H4 (cell line): ENCODE results near the gene GREB1. TPM values are rescaled to one million over a fixed set of nuclear protein-coding genes. Genes with fewer than 3 reads are reported as not detected.
A peak's percentile ranks its signal among the peaks of the same experiment; 100 is the strongest.

Experiments used
- DNase-seq: peaks from one replicate; pipeline ENCODE4 v3.0.0-alpha.2; 2015; ENCODE audit warnings: low spot score
- total RNA-seq: library from RNA; depleted of rRNA; stranded (reverse); fragments of >200 nt; shearing (Covaris generic); gene quantifications from 2 replicates; pipeline ENCODE4 v1.2.3, GENCODE V29; 2014

The GREB1 gene
- total RNA-seq, 1 experiment from 2014 or later = 6.6 TPM

DNA sequence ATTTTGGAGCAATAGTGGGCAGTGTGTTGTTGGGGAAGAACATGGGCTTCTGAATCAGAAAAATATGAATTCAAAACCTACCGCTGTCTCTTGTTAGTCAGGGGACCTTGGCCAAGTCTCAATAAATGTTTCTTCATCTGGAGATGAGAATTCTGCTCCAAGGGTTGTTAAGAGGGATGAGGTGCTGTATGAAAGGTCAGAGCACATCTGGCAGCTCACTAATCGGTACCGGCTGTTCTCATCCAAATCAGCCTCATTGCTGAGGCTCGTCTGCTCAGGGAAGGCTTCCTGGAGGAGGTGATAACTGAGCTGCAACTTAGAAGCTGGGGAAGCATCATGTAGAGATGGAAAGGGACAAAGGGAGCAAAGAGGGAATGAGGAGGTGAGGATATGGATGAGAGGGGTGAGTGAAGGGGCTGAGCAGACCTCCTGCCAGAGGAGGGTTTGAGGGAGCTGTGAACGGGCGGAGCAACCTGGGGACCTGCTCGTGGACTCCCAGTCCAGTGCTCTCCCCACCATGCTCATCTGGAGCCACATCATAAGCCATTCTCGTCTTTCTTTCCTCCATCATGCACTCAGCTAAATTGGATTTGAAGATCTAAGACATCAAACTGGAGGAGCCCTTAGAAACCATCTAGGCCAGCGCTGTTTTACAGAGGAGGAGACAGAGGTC, 47.4 kb downstream of the GREB1 start:
- no peak for DNase-seq

DNA sequence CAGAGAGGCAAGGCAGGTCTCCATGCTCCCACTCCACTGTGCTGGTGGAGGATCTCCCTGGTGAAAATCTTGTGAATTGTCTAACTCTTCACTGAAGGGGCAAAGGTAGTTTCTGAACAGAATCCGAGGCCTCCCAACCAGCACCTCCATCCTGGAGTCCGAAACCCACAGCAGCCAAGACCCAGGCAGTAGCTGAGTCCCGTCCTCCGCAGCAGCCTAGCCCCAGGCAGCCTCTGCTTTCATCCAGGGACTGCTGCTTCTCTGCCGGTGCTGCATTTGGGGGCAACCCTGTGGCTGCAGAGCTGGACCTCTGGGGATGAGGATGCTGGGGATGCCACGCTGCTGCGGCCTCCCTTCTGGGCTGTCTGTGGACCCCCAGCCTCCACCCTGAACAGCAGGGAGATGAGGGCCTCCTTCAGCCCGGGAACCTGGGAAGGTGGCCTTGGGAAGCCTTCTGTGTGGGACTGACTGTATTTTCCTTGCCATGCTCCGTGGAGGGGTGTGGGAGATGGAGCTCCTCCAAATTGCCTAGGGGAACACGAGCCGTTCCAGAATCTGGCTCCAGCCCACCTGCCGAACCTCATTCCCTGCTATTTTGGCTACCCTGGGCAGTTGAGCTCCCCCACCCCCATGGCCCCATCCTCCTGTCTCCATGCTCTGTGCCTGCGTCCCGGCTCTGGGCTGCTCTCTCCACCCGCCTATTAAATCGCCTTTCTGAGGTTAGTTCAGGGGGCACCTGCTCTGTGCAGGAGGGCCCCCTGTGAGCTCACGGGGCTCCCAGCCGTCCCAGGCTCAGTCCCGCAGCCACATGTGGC, 48.2 kb downstream of the GREB1 start:
- no peak for DNase-seq

DNA sequence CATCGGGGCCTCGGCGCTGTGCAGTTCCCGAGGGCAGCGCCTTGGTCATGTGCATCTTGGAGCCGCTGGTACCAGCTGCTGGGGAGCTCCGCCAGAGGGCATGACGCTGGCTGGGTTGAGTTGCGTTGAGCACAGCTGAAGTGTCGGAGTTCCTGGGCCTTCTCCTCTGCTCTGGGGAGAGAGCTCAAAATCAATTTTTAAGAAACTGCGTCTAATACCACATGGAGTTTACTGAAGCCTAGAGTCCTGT, 48.7 kb downstream of the GREB1 start:
- no peak for DNase-seq

DNA sequence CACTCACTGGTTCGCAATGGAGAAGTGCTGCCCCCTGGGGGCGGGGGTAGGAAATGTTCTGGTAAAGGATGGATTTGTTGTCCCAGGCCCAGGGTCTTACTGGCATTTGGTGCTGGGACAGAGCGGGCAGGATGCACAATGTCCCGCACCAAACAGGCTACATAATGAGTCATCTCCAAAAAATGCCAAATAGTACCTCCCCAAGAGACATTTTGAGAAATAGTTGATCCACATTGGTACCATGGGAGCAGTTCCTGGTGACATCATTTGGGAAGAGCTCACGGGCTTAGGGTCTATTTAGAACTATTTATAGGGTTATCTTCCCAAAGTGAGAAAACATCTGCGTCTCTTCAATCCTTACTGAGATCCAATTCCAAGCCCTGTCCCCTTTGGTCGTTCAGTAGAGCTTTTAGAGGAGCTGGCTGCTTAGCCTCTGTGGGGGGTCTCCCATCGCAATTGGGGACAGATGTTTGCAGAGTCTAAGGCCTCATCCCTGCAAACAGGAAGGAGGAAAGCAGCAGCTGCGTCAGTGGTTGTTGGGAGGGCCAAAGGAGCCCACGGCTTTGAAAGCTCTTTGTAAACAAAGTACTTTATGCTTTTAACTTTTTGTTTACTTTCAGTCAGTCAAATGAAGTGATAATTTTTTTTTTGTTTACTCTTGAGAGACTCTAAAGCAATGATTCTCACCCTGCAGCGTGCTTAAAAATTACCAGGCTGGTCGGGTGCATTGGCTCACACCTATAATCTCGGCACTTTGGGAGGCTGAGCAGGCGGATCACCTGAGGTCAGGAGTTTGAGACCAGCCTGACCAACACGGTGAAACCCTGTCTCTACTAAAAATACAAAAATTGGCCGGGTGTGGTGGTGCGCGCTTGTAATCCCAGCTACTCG, 49.3 kb downstream of the GREB1 start:
- peak; percentile 40 for DNase-seq

DNA sequence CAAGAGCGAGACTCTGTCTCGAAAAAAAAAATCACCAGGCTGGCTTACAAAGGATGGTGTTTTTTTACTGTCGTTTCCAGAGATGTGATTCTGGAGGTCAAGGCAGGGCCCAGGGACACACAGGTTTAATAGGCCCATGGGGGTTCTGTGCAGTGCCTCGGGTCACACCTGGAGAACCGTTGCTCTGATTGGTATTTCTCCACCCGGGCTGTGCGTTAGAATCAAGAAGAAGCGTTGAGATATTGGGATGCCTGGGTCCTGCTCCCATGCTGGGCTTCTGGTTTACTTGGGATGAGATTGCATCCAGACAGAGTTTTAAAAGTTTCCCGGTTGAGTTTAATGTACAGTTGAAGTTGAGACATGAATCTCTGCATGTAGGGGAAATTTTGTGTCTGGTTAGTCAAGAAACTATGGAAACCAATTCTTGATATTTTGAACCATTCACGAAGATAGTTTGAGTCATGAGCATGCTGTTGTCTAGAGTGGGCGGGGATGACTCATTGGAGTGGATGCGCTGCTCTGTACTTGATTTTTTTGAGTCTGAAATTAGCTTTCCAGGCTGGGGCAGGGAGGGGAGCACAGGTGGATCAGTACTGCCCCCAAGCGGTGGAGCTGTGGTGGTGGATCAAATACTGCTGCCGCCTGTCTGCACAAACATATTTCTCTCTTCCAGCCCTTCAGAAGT, 50.1 kb downstream of the GREB1 start:
- peak; percentile 83 for DNase-seq

DNA sequence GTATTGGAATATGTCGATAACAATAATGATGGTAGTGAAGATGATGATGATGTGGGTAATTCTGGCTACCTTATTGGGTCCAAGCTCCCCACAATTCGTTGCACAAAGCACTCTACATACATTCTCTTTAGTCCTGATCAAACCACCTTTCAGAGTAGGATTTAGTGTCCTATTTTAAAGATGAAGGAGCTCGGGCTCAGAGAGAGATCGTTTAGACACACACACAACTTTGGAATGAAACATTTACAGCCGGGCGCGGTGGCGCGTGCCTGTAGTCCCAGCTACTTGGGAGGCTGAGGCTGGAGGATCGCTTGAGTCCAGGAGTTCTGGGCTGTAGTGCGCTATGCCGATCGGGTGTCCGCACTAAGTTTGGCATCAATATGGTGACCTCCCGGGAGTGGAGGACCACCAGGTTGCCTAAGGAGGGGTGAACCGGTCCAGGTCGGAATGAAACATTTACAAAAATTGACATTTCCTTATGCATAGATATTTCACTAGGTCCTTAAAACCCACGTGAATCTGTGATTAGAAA, 50.7 kb downstream of the GREB1 start:
- DNase-seq = no peak

DNA sequence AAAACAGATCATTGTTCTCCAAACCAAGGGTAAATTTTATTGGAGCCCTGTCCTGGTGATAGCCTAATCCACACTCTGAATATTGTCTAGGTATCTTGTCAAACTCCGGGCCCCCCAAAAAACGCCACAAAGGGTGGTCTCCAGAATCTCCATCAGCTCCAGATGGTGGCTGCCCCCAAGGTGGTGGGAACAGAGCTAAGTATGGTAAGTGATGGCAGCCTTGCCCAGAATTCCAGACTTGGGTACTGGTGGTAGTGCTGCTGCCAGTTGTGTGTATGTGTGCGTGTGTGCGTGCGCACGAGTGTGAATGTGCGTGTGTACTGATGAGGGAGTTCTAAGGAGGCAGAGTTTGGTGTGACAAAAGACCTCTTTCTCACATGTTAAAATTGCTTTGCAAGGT, 51.2 kb downstream of the GREB1 start:
- DNase-seq = no peak

DNA sequence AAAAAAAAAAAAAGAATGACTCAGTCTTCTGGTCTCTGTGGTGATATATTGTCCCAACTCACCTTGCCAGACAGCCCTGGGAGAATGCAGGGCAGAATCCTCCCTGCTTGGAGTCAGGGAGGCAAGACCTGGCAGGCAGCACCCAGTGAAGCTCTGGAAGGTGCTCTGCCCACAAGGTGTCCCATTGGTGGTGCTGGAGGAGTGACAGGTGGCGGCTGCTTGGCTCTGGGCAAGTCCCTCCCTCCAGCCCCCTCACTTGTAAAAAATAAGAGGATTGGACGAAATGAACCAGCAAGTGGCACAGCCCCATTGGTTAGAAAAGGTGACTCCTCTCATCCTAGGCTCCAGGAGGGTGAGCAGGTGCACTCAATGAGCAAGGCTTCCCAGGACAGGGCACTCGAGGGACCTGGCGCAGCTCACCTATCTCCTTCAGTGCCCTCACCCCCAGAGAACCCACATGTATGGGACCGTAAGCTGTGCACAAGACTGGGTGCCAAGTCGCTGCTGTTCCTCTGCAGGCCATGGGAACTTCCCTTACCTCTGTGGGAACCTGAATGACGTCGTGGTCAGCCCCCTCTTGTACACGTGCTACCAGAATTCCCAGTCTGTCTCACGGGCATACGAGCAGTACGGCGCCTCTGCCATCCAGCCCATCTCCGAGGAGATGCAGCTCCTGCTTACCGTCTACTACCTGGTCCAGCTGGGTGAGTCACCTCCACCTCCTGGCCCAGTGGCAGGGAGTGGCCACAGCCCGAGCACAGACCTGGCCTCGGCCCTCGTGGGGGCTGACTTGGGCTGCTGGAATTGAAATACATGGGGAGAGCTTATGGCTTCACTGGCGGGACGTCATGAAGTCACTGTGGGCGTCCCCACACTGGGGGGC, 54.6 kb downstream of the GREB1 start:
- no peak for DNase-seq

DNA sequence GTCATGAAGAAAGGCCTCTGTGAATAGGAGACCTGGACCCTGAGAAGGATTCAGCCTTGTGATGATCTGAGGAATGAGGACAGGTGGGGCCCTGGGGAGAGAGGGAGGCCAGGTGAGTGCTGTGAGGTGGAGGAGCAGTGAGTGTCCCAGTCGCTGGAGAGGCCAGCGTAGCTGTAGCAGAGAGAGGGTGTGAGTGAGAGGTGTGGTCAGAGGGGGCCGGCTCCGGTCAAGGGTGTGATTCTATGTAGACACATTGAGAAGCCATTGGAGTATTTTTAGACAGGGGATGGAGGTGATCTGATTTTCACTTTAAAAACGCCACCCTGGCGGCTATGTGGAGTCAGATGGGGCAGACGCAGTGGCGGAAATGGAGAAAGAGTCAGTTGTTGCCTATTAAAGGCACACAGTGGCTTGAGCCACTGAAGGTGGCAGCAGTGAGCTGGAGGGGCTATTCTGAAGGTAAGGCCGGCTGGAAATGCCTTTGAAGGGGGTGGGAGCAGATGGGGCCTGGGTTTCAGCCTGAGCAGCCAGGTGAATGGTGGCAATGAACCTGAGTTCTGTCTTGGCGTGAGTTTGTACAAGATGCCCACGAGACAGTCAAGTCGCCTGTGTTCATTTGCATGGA, 55.6 kb downstream of the GREB1 start:
- no peak for DNase-seq

DNA sequence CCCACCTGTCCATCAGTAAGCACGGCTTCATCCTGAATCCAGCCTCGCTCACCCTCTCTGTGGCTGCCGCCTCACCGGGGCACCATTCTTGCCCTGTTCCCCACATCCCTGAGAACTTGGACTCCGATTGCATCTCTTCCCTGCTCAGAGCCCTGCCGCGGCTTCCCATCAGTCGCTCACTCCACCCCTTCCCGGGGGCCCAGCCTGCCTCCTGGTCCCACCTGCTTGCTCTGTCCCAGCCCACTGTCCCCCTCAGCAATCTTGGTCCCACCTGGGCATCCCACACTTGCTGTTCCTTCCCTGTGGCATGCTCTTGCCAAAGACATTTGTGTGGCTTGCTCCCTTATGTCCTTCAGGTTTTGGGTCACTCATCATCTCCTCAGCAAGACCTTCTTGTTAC, 56.3 kb downstream of the GREB1 start:
- no peak for DNase-seq

DNA sequence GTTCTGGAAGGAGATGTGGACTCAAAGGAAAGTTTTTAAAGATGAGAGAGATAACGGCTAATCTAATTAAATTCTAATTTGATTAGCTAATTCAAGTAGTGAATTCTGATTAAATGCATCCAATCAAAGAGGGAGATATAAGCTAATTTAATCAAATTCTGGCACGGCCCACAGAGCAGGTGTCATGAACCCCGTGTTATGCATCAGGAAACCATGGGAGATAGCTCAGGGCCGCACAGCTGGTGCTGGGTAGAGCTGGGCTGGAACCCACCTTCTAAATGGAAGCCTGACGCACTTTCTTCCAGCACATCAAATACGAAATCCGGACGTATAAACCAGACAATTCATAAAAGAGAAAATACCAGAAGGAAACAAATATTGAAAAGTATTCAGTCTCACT, 57.2 kb downstream of the GREB1 start:
- no peak for DNase-seq

DNA sequence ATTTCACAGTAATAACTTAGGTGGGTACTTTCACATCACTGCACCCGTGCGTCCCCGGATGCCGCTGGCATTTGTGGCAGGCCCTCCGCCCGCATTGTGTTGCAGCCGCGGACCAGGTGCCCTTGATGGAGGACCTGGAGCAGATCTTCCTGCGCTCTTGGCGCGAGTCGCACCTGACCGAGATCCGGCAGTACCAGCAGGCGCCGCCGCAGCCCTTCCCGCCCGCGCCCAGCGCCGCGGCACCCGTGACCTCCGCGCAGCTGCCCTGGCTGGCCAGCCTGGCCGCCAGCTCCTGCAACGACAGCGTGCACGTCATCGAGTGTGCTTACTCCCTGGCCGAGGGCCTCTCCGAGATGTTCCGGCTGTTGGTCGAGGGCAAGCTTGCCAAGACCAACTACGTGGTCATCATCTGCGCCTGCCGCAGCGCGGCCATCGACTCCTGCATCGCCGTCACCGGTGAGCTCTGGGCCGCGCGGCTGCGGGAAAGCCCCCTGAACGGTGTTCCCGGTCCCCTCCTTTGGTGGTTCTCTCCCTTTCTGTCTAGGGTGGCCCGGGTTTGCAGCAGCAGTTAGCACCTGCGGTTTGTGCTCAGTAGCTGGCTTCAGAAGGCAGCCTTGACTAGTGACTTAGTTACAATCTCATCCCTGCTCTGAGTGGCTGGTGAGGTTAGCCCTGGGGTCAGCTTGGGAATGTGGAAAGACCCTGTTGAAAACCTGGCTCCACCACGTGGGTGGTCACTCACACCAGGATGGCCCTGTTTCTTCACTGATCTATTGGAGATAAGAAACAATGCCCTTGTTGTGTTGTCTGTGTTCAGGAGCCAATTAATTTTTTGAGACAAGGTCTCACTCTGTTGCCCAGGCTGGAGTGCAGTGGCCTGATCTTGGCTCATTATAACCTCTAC, 59.1 kb downstream of the GREB1 start:
- DNase-seq = no peak

DNA sequence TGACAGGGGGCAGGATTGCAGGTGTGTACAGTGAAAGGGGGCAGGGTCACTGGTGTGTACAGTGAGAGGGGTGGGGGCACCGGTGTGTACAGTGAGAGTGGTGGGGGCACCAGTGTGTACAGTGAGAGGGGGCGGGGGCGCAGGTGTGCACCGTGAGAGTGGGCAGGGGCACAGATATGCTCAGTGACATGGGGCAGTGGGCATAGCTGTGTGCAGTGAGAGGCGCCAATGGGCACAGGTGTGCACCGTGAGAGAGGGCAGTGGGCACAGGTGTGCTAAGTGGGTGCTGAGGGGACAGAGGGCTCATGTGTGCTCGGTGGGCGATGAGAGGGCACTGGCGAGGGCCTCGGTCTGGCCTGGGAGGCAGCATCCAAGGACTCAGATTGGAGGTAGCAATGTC, 63.0 kb downstream of the GREB1 start:
- no peak for DNase-seq

DNA sequence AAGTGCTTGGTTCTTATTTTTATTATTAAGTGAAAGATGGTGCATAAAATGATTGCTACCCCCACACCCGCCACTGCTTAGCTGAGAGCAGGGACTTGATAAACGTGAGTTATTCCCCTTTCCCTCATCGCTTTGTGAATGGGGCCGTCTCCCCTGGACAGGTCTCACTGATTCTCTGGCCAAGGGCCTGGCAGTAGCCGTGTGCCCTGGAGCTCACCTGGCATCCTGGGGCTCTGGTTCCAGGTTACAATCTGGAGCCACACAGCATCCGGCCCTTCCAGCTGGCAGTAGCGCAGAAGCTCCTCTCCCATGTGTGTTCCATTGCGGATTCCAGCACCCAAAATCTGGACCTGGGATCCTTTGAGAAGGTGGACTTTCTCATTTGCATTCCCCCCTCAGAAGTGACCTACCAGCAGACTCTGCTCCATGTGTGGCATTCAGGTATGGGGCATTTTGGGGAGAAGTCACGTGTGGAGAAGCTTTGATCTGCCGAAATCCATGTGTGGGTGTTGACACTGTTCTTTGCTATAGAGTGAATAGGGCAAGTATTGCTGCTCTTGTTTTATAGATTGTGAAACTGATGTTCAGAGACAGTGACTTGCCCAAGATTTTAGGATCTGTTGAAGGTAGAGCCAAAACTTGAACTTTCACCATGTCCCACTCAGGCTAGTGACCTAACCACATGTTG, 63.8 kb downstream of the GREB1 start:
- DNase-seq = no peak

DNA sequence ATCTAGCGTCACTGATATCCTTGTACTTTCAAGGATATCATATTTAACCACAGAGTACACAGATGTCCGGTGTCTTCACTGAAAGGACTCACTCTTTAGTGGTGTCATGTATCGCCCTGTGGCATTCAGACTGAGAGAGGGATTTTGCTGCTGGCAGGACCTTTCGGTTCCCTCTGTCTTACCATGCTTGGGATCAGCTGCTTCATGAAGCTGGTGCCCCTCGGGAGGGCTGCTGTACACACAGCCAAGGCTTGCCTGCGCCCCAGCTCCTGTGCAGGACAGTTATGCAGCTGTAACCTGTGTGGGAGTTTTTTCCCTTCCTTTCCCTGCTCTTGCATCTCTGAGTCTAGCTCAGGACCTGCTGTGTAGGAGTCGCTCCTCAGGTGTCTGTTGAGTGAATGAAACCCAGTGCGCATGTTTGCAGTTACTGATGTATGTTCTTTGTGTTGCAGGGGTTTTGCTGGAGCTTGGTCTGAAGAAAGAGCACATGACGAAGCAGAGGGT, 64.4 kb downstream of the GREB1 start:
- DNase-seq = no peak

DNA sequence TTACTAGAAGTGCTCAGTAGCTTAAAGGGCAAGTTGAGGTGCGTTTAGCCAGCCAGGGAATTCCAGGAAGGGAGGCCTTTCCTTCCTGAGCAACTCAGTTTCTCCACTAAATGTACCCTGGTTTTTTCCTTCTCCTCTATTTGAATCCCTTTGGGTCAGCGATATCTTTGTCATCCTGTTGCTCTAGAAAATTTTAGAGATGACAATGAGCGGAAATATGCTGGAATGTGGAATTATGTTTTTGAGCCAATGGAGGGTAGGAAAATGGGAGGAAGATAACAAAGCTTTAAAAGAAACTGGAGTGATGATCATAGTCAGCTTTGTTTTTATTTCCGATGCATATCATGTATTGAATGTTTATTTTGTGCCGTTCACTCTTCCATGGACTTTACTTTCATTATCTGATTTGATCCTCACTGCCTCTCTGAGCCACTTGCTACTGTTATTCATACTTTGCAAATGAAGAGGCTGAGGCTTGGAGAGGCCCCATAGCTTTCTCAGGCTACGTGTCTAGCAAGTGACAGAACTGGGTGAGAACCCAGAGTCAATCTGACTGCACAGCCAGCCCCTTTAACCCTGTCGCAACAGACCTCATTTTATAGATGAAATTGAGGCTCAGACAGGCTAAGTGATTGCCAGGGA, 68.8 kb downstream of the GREB1 start:
- DNase-seq = no peak

DNA sequence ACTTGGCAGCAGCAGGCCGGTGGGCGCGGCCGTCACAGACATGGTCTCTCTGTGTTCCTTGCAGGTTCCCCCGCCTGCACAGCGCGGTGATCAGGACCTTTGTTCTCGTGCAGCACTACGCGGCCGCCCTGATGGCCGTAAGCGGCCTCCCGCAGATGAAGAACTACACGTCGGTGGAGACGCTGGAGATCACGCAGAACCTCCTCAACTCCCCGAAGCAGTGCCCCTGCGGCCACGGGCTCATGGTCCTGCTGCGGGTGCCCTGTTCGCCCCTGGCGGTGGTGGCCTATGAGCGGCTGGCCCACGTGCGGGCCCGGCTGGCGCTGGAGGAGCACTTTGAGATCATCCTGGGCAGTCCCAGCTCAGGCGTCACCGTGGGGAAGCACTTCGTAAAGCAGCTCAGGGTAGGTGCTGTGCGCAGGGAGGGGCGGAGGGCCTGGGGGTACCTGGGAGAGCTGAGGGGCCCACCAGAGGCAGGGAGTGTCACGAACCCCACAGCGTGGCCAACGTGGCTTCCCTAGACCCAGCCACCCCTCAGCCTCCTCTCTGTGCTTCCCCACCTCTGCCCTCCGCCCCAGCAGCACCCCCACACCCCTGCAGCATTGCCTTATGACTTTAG, 76.9 kb downstream of the GREB1 start:
- DNase-seq = no peak

DNA sequence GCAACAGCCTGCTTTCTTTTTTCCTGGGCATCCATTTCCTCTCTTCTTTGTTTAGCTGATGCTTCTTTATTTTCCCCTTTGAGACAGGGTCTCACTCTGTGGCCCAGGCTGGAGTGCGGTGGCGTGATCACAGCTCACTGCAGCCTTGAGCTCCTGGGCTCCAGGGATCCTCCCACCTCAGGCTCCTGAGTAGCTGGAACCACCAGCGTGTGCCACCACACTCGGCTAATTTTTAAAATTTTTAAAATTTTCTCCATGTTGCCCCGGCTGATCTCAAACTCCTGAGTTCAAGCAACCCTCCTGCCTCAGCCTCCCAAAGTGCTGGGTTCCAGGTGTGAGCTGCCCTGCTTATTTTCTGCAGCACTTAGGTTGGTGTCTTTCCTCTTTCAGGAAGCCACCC, 77.4 kb downstream of the GREB1 start:
- DNase-seq = no peak
